Measurements from ENCODE around the gene DNTT.

DNTT gene

DNA sequence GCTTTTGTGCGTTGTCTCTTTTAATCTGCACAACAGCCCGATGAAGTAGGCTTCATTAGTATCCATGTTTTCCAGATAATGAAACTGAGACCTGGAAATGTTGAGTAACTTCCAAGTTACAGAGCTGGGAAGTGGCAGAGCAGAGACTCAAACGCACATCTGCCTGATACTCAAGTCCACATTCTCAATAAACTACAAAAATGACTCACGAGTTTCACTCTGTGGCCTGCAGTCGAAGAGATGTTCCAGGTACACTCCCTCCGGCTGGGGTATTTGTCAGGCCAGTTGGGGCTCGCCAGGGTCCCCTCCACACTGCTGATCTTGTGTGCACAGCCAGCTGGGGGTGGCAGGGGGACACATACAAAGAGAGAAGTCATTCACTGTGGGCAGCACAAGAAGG lies 72.2 kb downstream of the DNTT start:
- CTCF ChIA-PET: interaction anchor here (0.6 to 3.6 kb wide), 10 partner anchors 10 to 660 kb away, joined by 3 to 22 read pairs (median 5); no protein-coding TSS in a partner anchor
- Histone ChIP-seq H3K9me3 (ENCODE audit: control insufficient read depth, insufficient read depth, low read depth, low read length) (no peaks in the 10 kb centered on the region), H3K4me3 (ENCODE audit: low read depth, low read length) (no peak overlapping the region), H3K36me3 (ENCODE audit: control insufficient read depth in 2 of 2, insufficient read depth in 1 of 2, low read length in 2 of 2) (no peaks in the 10 kb centered on the region), H3K4me1 (ENCODE audit: control insufficient read depth, insufficient read depth, low read length) (no peaks in the 10 kb centered on the region), H3K27ac (ENCODE audit: extremely low read depth, low read depth, low read length) (no peak overlapping the region)
- TF ChIP-seq FEZF1 (tag by site-specific recombination; IDR thresholded peaks at IDR 0.05) (peak; percentile 76), ZNF596 (tag by site-specific recombination; IDR thresholded peaks at IDR 0.05) (no peak)
- POLR2A ChIA-PET: interaction anchor here (0.6 kb wide), 1 partner anchor 613 kb away, joined by 3 read pairs; no protein-coding TSS in a partner anchor

DNA sequence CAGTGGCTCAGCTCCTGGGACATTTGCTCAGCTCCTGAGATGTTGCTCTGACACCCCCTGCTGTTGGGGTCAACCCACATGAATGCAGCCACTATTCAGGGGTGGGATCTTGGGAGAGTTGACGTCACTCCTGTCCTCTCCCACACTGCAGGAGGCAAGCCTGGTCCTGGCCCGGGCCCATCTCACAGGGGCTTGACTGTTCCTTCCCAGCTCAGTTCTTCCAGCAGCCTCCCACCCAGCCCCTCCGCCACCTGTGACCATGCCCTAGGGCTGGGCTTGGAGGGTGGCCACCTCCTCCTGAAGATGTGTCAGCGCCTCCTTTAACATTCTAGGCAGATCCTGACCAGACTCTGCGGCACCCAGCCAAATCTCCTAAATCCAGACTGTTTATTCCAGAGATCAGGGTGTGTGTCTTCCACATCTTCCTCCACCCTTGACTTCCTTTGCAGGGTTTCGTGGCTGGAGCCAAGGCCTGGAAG lies 73.6 kb downstream of the DNTT start:
- no peak overlapping the region for H3K4me3 ChIP-seq (ENCODE audit: low read depth, low read length)
- H3K27ac ChIP-seq (ENCODE audit: extremely low read depth, low read depth, low read length): no peak overlapping the region
- ChIA-PET POLR2A (no interaction called here), CTCF (interaction anchor here (0.6 to 3.6 kb wide), 14 partner anchors 9 to 452 kb away, joined by 3 to 22 read pairs (median 4); partner anchors contain the start of gene TLL2)
- H3K36me3 ChIP-seq (ENCODE audit: control insufficient read depth in 2 of 2, insufficient read depth in 1 of 2, low read length in 2 of 2): no peaks in the 10 kb centered on the region
- no peaks in the 10 kb centered on the region for H3K4me1 ChIP-seq (ENCODE audit: control insufficient read depth, insufficient read depth, low read length)
- no peaks in the 10 kb centered on the region for H3K9me3 ChIP-seq (ENCODE audit: control insufficient read depth, insufficient read depth, low read depth, low read length)
- no peak for TF ChIP-seq ZNF596 (tag by site-specific recombination; IDR thresholded peaks at IDR 0.05)
- peak; percentile 66 for TF ChIP-seq SP7 (tag by site-specific recombination; IDR thresholded peaks at IDR 0.05)
- no peak; the same call in 1 of the 2 replicates for TF ChIP-seq ZFP69B (tag by site-specific recombination; IDR thresholded peaks at IDR 0.05)
- peak; percentile 83 for TF ChIP-seq OSR2 (tag by site-specific recombination; IDR thresholded peaks at IDR 0.05)
- TF ChIP-seq ZNF174 (tag by site-specific recombination; IDR thresholded peaks at IDR 0.05): no peak
- TF ChIP-seq ZNF24 (tag by site-specific recombination; IDR thresholded peaks at IDR 0.05): 0 out of 2 replicates have a peak, but pooled peaks have one; percentile 45
- no peak for TF ChIP-seq ZNF530 (tag by site-specific recombination; IDR thresholded peaks at IDR 0.05; ENCODE audit: low read depth)
- TF ChIP-seq ZNF132 (tag by site-specific recombination; IDR thresholded peaks at IDR 0.05; ENCODE audit: borderline replicate concordance): no peak
- TF ChIP-seq, protein P1, sequence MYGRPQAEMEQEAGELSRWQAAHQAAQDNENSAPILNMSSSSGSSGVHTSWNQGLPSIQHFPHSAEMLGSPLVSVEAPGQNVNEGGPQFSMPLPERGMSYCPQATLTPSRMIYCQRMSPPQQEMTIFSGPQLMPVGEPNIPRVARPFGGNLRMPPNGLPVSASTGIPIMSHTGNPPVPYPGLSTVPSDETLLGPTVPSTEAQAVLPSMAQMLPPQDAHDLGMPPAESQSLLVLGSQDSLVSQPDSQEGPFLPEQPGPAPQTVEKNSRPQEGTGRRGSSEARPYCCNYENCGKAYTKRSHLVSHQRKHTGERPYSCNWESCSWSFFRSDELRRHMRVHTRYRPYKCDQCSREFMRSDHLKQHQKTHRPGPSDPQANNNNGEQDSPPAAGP (tag by site-specific recombination; IDR thresholded peaks at IDR 0.05): peak; percentile 92
- TF ChIP-seq, protein P2, sequence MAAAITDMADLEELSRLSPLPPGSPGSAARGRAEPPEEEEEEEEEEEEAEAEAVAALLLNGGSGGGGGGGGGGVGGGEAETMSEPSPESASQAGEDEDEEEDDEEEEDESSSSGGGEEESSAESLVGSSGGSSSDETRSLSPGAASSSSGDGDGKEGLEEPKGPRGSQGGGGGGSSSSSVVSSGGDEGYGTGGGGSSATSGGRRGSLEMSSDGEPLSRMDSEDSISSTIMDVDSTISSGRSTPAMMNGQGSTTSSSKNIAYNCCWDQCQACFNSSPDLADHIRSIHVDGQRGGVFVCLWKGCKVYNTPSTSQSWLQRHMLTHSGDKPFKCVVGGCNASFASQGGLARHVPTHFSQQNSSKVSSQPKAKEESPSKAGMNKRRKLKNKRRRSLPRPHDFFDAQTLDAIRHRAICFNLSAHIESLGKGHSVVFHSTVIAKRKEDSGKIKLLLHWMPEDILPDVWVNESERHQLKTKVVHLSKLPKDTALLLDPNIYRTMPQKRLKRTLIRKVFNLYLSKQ (tag by site-specific recombination; IDR thresholded peaks at IDR 0.05; ENCODE audit: borderline replicate concordance): no peak
- 0 out of 2 replicates have a peak, but pooled peaks have one; percentile 14 for TF ChIP-seq HOXD13 (CRISPR knock-in tag; IDR thresholded peaks at IDR 0.05; ENCODE audit: borderline replicate concordance)
- TF ChIP-seq GLI4 (tag by site-specific recombination; IDR thresholded peaks at IDR 0.05): no peak
- no peak for TF ChIP-seq ZNF211 (tag by site-specific recombination; IDR thresholded peaks at IDR 0.05; ENCODE audit: low read depth)
- peak; percentile 21; the same call in 1 of the 2 replicates for TF ChIP-seq SP2 (tag by site-specific recombination; IDR thresholded peaks at IDR 0.05)
- TF ChIP-seq ZNF629 (tag by site-specific recombination; IDR thresholded peaks at IDR 0.05): peak; percentile 68
- TF ChIP-seq ZNF341 (tag by site-specific recombination; IDR thresholded peaks at IDR 0.05; ENCODE audit: low read depth): peak; percentile 27; the same call in 1 of the 2 replicates
- peak; percentile 94 for TF ChIP-seq GLIS1 (tag by site-specific recombination; IDR thresholded peaks at IDR 0.05)
- peak; percentile 34; the same call in 1 of the 2 replicates for TF ChIP-seq FEZF1 (tag by site-specific recombination; IDR thresholded peaks at IDR 0.05)
- TF ChIP-seq ZNF600 (tag by site-specific recombination; IDR thresholded peaks at IDR 0.05): peak; percentile 65
- TF ChIP-seq KLF1 (tag by site-specific recombination; IDR thresholded peaks at IDR 0.05): peak; percentile 40; the same call in 1 of the 2 replicates
- TF ChIP-seq, protein P3, sequence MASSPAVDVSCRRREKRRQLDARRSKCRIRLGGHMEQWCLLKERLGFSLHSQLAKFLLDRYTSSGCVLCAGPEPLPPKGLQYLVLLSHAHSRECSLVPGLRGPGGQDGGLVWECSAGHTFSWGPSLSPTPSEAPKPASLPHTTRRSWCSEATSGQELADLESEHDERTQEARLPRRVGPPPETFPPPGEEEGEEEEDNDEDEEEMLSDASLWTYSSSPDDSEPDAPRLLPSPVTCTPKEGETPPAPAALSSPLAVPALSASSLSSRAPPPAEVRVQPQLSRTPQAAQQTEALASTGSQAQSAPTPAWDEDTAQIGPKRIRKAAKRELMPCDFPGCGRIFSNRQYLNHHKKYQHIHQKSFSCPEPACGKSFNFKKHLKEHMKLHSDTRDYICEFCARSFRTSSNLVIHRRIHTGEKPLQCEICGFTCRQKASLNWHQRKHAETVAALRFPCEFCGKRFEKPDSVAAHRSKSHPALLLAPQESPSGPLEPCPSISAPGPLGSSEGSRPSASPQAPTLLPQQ (tag by site-specific recombination; IDR thresholded peaks at IDR 0.05): peak; percentile 63
- TF ChIP-seq MEIS1 (CRISPR knock-in tag; IDR thresholded peaks at IDR 0.05; ENCODE audit: borderline replicate concordance): no peak
- TF ChIP-seq ZIC2 (tag by site-specific recombination; IDR thresholded peaks at IDR 0.05): peak; percentile 91
- no peak for TF ChIP-seq ZNF654 (tag by site-specific recombination; IDR thresholded peaks at IDR 0.05; ENCODE audit: low read depth)
- TF ChIP-seq, protein P4, sequence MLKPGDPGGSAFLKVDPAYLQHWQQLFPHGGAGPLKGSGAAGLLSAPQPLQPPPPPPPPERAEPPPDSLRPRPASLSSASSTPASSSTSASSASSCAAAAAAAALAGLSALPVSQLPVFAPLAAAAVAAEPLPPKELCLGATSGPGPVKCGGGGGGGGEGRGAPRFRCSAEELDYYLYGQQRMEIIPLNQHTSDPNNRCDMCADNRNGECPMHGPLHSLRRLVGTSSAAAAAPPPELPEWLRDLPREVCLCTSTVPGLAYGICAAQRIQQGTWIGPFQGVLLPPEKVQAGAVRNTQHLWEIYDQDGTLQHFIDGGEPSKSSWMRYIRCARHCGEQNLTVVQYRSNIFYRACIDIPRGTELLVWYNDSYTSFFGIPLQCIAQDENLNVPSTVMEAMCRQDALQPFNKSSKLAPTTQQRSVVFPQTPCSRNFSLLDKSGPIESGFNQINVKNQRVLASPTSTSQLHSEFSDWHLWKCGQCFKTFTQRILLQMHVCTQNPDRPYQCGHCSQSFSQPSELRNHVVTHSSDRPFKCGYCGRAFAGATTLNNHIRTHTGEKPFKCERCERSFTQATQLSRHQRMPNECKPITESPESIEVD (tag by site-specific recombination; IDR thresholded peaks at IDR 0.05): no peak
- no peak for TF ChIP-seq ZNF366 (tag by site-specific recombination; conservative IDR thresholded peaks at IDR 0.05)
- TF ChIP-seq ZNF2 (tag by site-specific recombination; IDR thresholded peaks at IDR 0.05): no peak
- no peak for TF ChIP-seq ZNF548 (tag by site-specific recombination; IDR thresholded peaks at IDR 0.05)

Data from HEK293 (cell line).